ENCODE results near the gene MRPL12.

DNA sequence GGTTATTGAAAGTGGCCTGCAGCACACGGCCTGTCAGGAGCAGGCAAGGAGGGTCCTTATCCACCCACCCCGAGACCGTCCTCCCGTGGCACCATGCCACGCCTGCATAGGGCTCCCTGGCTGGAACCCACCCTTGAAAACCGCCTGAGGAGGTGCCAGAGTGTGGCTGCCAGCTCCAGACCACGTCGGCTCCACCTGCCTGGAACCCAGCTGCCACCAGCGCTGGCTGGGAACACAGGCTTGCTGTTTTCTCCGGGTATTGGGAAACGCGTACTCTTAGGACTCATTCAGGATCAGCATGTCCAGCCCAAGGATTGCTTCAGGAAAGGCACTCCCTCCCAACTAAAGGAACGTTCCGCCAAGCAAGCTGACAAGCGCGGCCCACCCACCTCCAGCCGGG, 26.3 kb upstream of the MRPL12 start:
- no peak for TF ChIP-seq POLR2AphosphoS5 (IDR thresholded peaks at IDR 0.05)
- TF ChIP-seq, protein P1, sequence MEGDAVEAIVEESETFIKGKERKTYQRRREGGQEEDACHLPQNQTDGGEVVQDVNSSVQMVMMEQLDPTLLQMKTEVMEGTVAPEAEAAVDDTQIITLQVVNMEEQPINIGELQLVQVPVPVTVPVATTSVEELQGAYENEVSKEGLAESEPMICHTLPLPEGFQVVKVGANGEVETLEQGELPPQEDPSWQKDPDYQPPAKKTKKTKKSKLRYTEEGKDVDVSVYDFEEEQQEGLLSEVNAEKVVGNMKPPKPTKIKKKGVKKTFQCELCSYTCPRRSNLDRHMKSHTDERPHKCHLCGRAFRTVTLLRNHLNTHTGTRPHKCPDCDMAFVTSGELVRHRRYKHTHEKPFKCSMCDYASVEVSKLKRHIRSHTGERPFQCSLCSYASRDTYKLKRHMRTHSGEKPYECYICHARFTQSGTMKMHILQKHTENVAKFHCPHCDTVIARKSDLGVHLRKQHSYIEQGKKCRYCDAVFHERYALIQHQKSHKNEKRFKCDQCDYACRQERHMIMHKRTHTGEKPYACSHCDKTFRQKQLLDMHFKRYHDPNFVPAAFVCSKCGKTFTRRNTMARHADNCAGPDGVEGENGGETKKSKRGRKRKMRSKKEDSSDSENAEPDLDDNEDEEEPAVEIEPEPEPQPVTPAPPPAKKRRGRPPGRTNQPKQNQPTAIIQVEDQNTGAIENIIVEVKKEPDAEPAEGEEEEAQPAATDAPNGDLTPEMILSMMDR (IDR thresholded peaks at IDR 0.05), result no peak

Data from breast epithelium (tissue), 3 donors.